K562 (cell line): ENCODE measurements around the gene SLC13A4. TPM values are rescaled to one million over a fixed set of nuclear protein-coding genes. Genes with fewer than 3 reads are reported as not detected.

ENCODE experiments used
- BHLHE40 ChIP-seq: IDR thresholded peaks from 2 replicates; pipeline ENCODE4 v1.6.1; 2011; ENCODE audit warnings: low read length, improper control_type of control experiment
- CCNT2 ChIP-seq: IDR thresholded peaks from 2 replicates; pipeline ENCODE4 v1.6.1; 2011; ENCODE audit warnings: borderline replicate concordance, low read depth, mild to moderate bottlenecking, moderate library complexity, mixed read lengths, low read length; ENCODE audit not compliant: insufficient read length; ENCODE audit errors: extremely low read depth
- CLOCK ChIP-seq: fragments of 250-450 bp; sonication (Bioruptor Pico); IDR thresholded peaks from 2 replicates; pipeline ENCODE4 v1.4.0; 2020; ENCODE audit warnings: mild to moderate bottlenecking, moderate library complexity, borderline replicate concordance
- FOXJ2 ChIP-seq: fragments of 200-800 bp; sonication (Bioruptor generic); IDR thresholded peaks from 2 replicates; pipeline ENCODE4 v1.6.1; 2016; ENCODE audit warnings: missing genetic modification characterization, missing compliant biosample characterization
- GTF2E2 ChIP-seq: fragments of 200-800 bp; sonication (Bioruptor generic); IDR thresholded peaks from 2 replicates; pipeline ENCODE4 v1.6.1; 2016; ENCODE audit warnings: missing genetic modification characterization, missing compliant biosample characterization
- HDAC1 ChIP-seq, 2 experiments: fragments of 450-650 bp; IDR thresholded peaks; 2 replicates each; pipeline ENCODE4 v1.6.1; 2016 to 2017; ENCODE audit warnings: inconsistent platforms in 1 of 2, mild to moderate bottlenecking in 1 of 2, moderate library complexity in 1 of 2
- KLF16 ChIP-seq: IDR thresholded peaks from 2 replicates; pipeline ENCODE4 v1.6.1; 2016; ENCODE audit warnings: antibody characterized with exemption
- MYNN ChIP-seq, 2 experiments: sonication (generic); formaldehyde crosslinking in 1 of 2; IDR thresholded peaks; 2 replicates each; pipeline versions ENCODE4 v1.5.0 to v1.6.1; 2016 to 2020; ENCODE audit warnings: antibody characterized with exemption in 1 of 2, missing genetic modification reagents in 1 of 2
- RBM14 ChIP-seq: fragments of 200-400 bp; formaldehyde crosslinking; IDR thresholded peaks from 2 replicates; pipeline ENCODE4 v1.6.1; 2018; ENCODE audit warnings: low read depth, mild to moderate bottlenecking, low read length, moderate library complexity, borderline replicate concordance; ENCODE audit not compliant: insufficient read depth
- RBM17 ChIP-seq: fragments of 200-400 bp; formaldehyde crosslinking; IDR thresholded peaks from 2 replicates; pipeline ENCODE4 v1.6.1; 2017; ENCODE audit warnings: low read depth, mild to moderate bottlenecking, low read length, borderline replicate concordance
- STAG1 ChIP-seq: sonication (generic); formaldehyde crosslinking; IDR thresholded peaks from 2 replicates; pipeline ENCODE4 v1.5.0; 2020; ENCODE audit warnings: missing genetic modification reagents, borderline replicate concordance
- TAF15 ChIP-seq: fragments of 200-400 bp; formaldehyde crosslinking; IDR thresholded peaks from 2 replicates; pipeline ENCODE4 v1.6.1; 2017; ENCODE audit warnings: mild to moderate bottlenecking, low read depth, low read length, moderate library complexity
- ZBTB43 ChIP-seq: sonication (generic); formaldehyde crosslinking; IDR thresholded peaks from 2 replicates; pipeline ENCODE4 v1.8.0; 2023; ENCODE audit warnings: mild to moderate bottlenecking, missing genetic modification reagents
- ZKSCAN3 ChIP-seq: fragments of 250-450 bp; sonication (Bioruptor Pico); IDR thresholded peaks from 2 replicates; pipeline ENCODE4 v1.4.0; 2020
- ZNF347 ChIP-seq: fragments of 450-650 bp; formaldehyde crosslinking; IDR thresholded peaks from 2 replicates; pipeline ENCODE4 v1.4.0; 2020; ENCODE audit warnings: low read depth, mild to moderate bottlenecking, moderate library complexity
- ZSCAN29 ChIP-seq: fragments of 450-650 bp; IDR thresholded peaks from 2 replicates; pipeline ENCODE4 v1.6.1; 2017
- polyA plus RNA-seq, 8 experiments: library from polyadenylated mRNA; depleted of rRNA in 4 of 8; stranded (reverse) in 5 of 8; unstranded in 3 of 8; fragments of >200 nt; fragmentation: Nextera tagmentation in 2 of 8; fragmentation: Illumina TruSeq in 1 of 8; extraction: Ambion mirVana in 2 of 8; extraction: Trizol in 1 of 8; gene quantifications; 2 replicates each; pipeline versions ENCODE4 v1.2.1 to v1.2.3, GENCODE V29; 2011 to 2014; ENCODE audit warnings: inconsistent platforms in 1 of 8, missing spikeins in 1 of 8
- total RNA-seq, 7 experiments: library from RNA; depleted of rRNA in 6 of 7; stranded (reverse); fragments of >200 nt in 6 of 7; fragmentation: Illumina TruSeq in 2 of 7; extraction: Trizol in 2 of 7; gene quantifications; 2 replicates each; pipeline versions ENCODE4 v1.2.1 to v1.2.3, GENCODE V29; 2011 to 2021; ENCODE audit warnings: low replicate concordance in 1 of 7
- TF ChIP-seq, protein P1 (sequence below): fragments of 250-450 bp; sonication (Bioruptor Pico); IDR thresholded peaks from 2 replicates; pipeline ENCODE4 v1.4.0; 2020

Gene SLC13A4
- total and polyA plus RNA-seq, 9 of the 15 experiments (the other 6 are each of a cell fraction or from before 2014, with no cell fraction given), result 0.11 to 1.0 (median 0.36) TPM

DNA sequence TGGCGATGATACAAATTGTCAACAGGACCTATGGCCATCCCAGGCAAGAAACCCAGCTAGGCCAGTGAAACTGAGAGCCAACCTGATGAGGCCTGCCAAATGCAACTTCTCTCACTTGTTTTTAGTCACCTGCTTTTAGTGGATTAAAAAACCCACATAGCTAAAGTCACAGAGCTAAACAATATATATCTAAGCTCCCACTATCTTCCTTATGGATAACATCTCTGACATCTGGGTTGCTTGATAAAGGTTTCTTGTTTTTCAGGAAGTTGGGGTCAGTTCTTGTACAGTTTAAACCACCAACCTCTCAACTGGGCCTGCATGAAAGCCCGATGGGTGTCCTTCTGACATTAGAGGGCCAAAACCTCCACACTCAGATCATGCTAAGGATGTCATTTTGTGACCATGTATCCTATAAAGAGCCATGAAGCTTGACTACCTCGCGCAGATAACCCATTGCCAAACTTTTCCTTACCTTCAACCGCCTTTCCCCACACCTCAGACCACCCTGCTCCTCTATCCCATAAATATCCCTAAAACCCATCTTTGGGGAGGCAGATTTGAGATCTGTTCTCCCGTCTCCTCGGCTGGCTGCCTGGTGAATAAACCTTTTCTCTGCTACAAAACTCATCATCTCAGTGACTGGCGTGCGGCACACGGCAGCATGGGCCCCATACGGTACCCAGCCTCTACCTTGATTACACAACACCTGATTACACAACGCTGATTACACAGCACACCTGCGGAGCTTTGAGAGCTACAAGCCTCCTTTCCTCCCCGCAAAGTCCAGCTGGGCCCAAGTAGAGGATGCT lies 66.5 kb downstream of the SLC13A4 start (continued):
- TF ChIP-seq, protein P1, sequence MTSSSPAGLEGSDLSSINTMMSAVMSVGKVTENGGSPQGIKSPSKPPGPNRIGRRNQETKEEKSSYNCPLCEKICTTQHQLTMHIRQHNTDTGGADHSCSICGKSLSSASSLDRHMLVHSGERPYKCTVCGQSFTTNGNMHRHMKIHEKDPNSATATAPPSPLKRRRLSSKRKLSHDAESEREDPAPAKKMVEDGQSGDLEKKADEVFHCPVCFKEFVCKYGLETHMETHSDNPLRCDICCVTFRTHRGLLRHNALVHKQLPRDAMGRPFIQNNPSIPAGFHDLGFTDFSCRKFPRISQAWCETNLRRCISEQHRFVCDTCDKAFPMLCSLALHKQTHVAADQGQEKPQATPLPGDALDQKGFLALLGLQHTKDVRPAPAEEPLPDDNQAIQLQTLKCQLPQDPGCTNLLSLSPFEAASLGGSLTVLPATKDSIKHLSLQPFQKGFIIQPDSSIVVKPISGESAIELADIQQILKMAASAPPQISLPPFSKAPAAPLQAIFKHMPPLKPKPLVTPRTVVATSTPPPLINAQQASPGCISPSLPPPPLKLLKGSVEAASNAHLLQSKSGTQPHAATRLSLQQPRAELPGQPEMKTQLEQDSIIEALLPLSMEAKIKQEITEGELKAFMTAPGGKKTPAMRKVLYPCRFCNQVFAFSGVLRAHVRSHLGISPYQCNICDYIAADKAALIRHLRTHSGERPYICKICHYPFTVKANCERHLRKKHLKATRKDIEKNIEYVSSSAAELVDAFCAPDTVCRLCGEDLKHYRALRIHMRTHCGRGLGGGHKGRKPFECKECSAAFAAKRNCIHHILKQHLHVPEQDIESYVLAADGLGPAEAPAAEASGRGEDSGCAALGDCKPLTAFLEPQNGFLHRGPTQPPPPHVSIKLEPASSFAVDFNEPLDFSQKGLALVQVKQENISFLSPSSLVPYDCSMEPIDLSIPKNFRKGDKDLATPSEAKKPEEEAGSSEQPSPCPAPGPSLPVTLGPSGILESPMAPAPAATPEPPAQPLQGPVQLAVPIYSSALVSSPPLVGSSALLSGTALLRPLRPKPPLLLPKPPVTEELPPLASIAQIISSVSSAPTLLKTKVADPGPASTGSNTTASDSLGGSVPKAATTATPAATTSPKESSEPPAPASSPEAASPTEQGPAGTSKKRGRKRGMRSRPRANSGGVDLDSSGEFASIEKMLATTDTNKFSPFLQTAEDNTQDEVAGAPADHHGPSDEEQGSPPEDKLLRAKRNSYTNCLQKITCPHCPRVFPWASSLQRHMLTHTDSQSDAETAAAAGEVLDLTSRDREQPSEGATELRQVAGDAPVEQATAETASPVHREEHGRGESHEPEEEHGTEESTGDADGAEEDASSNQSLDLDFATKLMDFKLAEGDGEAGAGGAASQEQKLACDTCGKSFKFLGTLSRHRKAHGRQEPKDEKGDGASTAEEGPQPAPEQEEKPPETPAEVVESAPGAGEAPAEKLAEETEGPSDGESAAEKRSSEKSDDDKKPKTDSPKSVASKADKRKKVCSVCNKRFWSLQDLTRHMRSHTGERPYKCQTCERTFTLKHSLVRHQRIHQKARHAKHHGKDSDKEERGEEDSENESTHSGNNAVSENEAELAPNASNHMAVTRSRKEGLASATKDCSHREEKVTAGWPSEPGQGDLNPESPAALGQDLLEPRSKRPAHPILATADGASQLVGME, result no peak
- TF ChIP-seq ZKSCAN3 (CRISPR knock-in tag) (no peak), BHLHE40 (no peak), KLF16 (peak; percentile 66; the same call in 1 of the 2 replicates), ZSCAN29 (no peak), CCNT2 (peak; percentile 70), GTF2E2 (tag) (no peak), RBM17 (no peak), CLOCK (CRISPR knock-in tag) (no peak), HDAC1 (IDR thresholded peaks at IDR 0.05) (no peak; a peak in 1 of 4 replicates), FOXJ2 (tag) (peak; percentile 55; the same call in 1 of the 2 replicates), ZBTB43 (CRISPR knock-in tag) (no peak), ZNF347 (no peak), TAF15 (no peak), MYNN (IDR thresholded peaks at IDR 0.05) (no peak), MYNN (CRISPR knock-in tag; IDR thresholded peaks at IDR 0.05) (no peak), RBM14 (no peak), STAG1 (CRISPR knock-in tag) (no peak)
